K562 (cell line): Measurements from ENCODE around the gene CUX1. TPM values are rescaled to one million over a fixed set of nuclear protein-coding genes. Genes with fewer than 3 reads are reported as not detected.

Experiments
- POLR2B ChIP-seq: fragments of 450-650 bp; IDR thresholded peaks from 2 replicates; pipeline ENCODE4 v1.6.1; 2018; ENCODE audit warnings: low read depth; ENCODE audit not compliant: partially characterized antibody
- ZNF589 ChIP-seq: fragments of 200-800 bp; sonication (Bioruptor generic); IDR thresholded peaks from 2 replicates; pipeline ENCODE4 v1.6.1; 2016; ENCODE audit warnings: low read depth, missing genetic modification characterization, missing compliant biosample characterization
- ZNF695 ChIP-seq: fragments of 450-650 bp; formaldehyde crosslinking; IDR thresholded peaks from 2 replicates; pipeline ENCODE4 v1.4.0; 2020; ENCODE audit warnings: mild to moderate bottlenecking, moderate library complexity
- polyA plus RNA-seq, 8 experiments: library from polyadenylated mRNA; depleted of rRNA in 4 of 8; stranded (reverse) in 5 of 8; unstranded in 3 of 8; fragments of >200 nt; fragmentation: Nextera tagmentation in 2 of 8; fragmentation: Illumina TruSeq in 1 of 8; extraction: Ambion mirVana in 2 of 8; extraction: Trizol in 1 of 8; gene quantifications; 2 replicates each; pipeline versions ENCODE4 v1.2.1 to v1.2.3, GENCODE V29; 2011 to 2014; ENCODE audit warnings: inconsistent platforms in 1 of 8, missing spikeins in 1 of 8
- total RNA-seq, 7 experiments: library from RNA; depleted of rRNA in 6 of 7; stranded (reverse); fragments of >200 nt in 6 of 7; fragmentation: Illumina TruSeq in 2 of 7; extraction: Trizol in 2 of 7; gene quantifications; 2 replicates each; pipeline versions ENCODE4 v1.2.1 to v1.2.3, GENCODE V29; 2011 to 2021; ENCODE audit warnings: low replicate concordance in 1 of 7
- TF ChIP-seq, protein P1 (sequence below), 2 experiments: fragments of 450-650 bp; IDR thresholded peaks; 2 replicates each; pipeline ENCODE4 v1.6.1; 2018; ENCODE audit warnings: mild to moderate bottlenecking in 2 of 2, low read depth in 1 of 2; ENCODE audit not compliant: partially characterized antibody in 2 of 2
- TF ChIP-seq, protein P2 (sequence below), 2 experiments: fragments of 450-650 bp; IDR thresholded peaks; 2 replicates each; pipeline ENCODE4 v1.6.1; 2016; ENCODE audit warnings: mild to moderate bottlenecking in 2 of 2, borderline replicate concordance in 1 of 2, low read depth in 1 of 2, moderate library complexity in 1 of 2

Gene CUX1
- total and polyA plus RNA-seq, 9 of the 15 experiments (the other 6 are each of a cell fraction or from before 2014, with no cell fraction given): 3.6 to 55.3 (median 25.2) TPM

DNA sequence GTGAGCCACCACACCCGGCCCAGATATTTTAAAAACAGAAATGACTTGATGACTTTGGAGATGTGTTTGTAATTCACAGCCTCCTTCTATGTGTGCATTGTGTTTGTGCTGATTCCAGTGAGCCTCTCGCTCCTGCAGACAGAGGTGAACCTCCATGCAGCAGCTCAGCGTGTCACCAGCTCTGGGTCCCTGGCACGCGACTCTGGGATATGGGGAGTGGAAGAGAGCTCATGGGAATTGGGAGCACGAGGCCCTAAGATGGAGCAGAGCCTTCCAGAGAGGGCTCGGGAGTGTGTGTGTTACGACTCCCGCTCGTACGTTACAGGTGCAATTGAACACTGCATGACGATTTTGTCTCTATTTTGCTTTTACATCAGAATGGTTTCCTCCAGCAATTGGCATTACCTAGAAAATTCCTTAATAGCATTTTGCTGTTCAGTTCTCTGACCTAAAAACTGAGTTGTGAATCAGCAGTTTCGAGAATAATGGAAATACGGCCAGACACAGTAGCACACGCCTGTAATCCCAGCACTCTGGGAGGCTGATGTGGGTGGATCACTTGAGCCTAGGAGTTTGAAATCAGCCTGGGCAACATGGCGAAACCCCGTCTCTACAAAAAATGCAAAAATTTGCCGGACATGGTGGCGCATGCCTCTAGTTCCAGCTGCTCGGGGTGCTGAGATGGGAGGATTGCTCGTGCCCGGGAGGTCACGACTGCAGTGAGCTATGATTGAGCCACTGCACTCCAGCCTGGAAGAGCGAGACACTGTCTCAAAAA lies 204.6 kb downstream of the CUX1 start (continued):
- TF ChIP-seq, protein P1, sequence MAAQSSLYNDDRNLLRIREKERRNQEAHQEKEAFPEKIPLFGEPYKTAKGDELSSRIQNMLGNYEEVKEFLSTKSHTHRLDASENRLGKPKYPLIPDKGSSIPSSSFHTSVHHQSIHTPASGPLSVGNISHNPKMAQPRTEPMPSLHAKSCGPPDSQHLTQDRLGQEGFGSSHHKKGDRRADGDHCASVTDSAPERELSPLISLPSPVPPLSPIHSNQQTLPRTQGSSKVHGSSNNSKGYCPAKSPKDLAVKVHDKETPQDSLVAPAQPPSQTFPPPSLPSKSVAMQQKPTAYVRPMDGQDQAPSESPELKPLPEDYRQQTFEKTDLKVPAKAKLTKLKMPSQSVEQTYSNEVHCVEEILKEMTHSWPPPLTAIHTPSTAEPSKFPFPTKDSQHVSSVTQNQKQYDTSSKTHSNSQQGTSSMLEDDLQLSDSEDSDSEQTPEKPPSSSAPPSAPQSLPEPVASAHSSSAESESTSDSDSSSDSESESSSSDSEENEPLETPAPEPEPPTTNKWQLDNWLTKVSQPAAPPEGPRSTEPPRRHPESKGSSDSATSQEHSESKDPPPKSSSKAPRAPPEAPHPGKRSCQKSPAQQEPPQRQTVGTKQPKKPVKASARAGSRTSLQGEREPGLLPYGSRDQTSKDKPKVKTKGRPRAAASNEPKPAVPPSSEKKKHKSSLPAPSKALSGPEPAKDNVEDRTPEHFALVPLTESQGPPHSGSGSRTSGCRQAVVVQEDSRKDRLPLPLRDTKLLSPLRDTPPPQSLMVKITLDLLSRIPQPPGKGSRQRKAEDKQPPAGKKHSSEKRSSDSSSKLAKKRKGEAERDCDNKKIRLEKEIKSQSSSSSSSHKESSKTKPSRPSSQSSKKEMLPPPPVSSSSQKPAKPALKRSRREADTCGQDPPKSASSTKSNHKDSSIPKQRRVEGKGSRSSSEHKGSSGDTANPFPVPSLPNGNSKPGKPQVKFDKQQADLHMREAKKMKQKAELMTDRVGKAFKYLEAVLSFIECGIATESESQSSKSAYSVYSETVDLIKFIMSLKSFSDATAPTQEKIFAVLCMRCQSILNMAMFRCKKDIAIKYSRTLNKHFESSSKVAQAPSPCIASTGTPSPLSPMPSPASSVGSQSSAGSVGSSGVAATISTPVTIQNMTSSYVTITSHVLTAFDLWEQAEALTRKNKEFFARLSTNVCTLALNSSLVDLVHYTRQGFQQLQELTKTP (IDR thresholded peaks at IDR 0.05; ENCODE audit: low read depth in 1 of 2, partially characterized antibody in 2 of 2): no peak
- TF ChIP-seq, protein P2, sequence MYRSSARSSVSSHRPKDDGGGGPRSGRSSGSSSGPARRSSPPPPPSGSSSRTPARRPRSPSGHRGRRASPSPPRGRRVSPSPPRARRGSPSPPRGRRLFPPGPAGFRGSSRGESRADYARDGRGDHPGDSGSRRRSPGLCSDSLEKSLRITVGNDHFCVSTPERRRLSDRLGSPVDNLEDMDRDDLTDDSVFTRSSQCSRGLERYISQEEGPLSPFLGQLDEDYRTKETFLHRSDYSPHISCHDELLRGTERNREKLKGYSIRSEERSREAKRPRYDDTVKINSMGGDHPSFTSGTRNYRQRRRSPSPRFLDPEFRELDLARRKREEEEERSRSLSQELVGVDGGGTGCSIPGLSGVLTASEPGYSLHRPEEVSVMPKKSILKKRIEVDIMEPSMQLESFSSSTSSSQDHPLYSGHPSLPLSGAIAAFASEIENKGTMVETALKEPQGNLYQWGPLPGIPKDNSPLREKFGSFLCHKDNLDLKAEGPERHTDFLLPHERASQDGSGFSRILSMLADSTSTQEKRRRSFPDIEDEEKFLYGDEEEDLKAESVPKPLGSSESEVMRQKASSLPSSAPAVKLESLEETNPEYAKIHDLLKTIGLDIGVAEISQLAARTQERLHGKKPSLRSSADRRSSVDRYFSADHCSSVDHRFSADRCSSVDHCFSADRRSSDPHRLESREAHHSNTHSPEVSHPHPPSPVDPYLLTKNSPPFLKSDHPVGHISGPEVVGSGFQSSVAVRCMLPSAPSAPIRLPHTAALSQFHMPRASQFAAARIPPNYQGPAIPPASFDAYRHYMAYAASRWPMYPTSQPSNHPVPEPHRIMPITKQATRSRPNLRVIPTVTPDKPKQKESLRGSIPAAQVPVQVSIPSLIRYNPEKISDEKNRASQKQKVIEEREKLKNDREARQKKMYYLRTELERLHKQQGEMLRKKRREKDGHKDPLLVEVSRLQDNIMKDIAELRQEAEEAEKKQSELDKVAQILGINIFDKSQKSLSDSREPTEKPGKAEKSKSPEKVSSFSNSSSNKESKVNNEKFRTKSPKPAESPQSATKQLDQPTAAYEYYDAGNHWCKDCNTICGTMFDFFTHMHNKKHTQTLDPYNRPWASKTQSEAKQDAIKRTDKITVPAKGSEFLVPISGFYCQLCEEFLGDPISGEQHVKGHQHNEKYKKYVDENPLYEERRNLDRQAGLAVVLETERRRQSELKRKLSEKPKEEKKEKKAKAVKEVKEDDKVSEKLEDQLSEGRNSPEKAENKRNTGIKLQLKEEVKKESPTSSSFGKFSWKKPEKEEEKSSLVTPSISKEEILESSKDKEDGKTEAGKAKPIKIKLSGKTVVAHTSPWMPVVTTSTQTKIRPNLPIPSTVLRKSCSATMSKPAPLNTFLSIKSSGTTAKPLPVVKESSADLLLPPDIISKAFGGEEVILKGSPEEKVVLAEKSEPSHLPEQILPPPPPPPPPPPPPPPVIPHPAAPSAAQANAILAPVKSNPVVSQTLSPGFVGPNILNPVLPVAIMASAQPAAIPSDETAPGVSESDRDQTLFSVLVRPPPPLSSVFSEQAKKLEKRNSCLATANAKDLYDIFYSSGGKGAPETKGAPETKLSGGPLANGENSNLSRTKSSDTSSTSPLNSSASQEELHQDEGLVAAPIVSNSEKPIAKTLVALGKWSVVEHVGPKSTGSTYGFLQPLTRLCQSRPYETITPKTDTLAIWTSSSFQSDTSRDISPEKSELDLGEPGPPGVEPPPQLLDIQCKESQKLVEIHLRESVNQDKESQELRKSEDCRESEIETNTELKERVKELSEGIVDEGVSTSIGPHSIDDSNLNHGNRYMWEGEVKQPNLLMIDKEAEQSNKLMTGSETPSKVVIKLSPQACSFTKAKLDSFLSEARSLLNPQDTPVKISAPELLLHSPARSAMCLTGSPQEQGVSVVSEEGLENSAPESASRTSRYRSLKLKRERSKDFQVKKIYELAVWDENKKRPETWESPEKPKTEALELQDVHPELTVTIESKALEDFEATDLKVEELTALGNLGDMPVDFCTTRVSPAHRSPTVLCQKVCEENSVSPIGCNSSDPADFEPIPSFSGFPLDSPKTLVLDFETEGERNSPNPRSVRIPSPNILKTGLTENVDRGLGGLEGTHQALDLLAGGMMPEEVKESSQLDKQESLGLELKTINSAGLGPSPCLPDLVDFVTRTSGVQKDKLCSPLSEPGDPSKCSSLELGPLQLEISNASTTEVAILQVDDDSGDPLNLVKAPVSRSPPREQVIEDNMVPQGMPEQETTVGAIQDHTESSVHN (IDR thresholded peaks at IDR 0.05; ENCODE audit: borderline replicate concordance in 1 of 2, low read depth in 1 of 2): no peak
- TF ChIP-seq ZNF695 (CRISPR knock-in tag): no peak
- TF ChIP-seq POLR2B: no peak
- no peak for TF ChIP-seq ZNF589 (CRISPR knock-in tag)
- TF ChIP-seq, all 486 proteins: peak for 0
